Measurements from ENCODE around the gene XPNPEP2. TPM values are rescaled to one million over a fixed set of nuclear protein-coding genes. Genes with fewer than 3 reads are reported as not detected.

XPNPEP2 gene
- total RNA-seq, 1 experiment from 2014 or later = 0.11 TPM

GRCh38 chrX:129749069-129749468, 10.3 kb downstream of the XPNPEP2 start (continued):
- TF ChIP-seq AR (CRISPR knock-in tag; IDR thresholded peaks at IDR 0.05) (no peak), STAT6 (CRISPR knock-in tag; conservative IDR thresholded peaks at IDR 0.05; ENCODE audit: low read depth) (no peak), GABPB1 (CRISPR knock-in tag; IDR thresholded peaks at IDR 0.05) (no peak), ATF2 (CRISPR knock-in tag; IDR thresholded peaks at IDR 0.05; ENCODE audit: borderline replicate concordance, low read depth) (no peak), ESRRA (CRISPR knock-in tag; IDR thresholded peaks at IDR 0.05; ENCODE audit: borderline replicate concordance) (no peak), USF2 (CRISPR knock-in tag; IDR thresholded peaks at IDR 0.05) (no peak), ZMAT4 (CRISPR knock-in tag; IDR thresholded peaks at IDR 0.05) (no peak)

GRCh38 chrX:129750971-129751370, 12.2 kb downstream of the XPNPEP2 start:
- ChIA-PET POLR2A (no interaction called here), CTCF (interaction anchor here (3.0 kb wide), 1 partner anchor 25 kb away, joined by 12 read pairs; no protein-coding TSS in a partner anchor)
- Mint-ChIP-seq H3K4me3 (no peak overlapping the region), H3K4me1 (peaks cover 34% of the 10 kb centered on the region), H3K36me3 (no peaks in the 10 kb centered on the region), H3K9me3 (no peaks in the 10 kb centered on the region), H3K27me3 (ENCODE audit: low read depth) (peaks cover 2% of the 10 kb centered on the region; the same call in 1 of the 2 replicates), H3K27ac (no peak overlapping the region)
- DNase-seq (ENCODE audit: low spot score) (no peak), ATAC-seq (no peak)
- TF ChIP-seq FOXP1 (CRISPR knock-in tag; IDR thresholded peaks at IDR 0.05; ENCODE audit: borderline replicate concordance) (no peak), HMGXB4 (CRISPR knock-in tag; IDR thresholded peaks at IDR 0.05) (no peak), GTF2I (CRISPR knock-in tag; conservative IDR thresholded peaks at IDR 0.05) (no peak), USF1 (CRISPR knock-in tag; IDR thresholded peaks at IDR 0.05) (no peak), GRHL2 (CRISPR knock-in tag; IDR thresholded peaks at IDR 0.05; ENCODE audit: insufficient replicate concordance, severe bottlenecking) (no peak), MAX (CRISPR knock-in tag; IDR thresholded peaks at IDR 0.05) (no peak), CREM (CRISPR knock-in tag; IDR thresholded peaks at IDR 0.05) (no peak), TEAD1 (CRISPR knock-in tag; IDR thresholded peaks at IDR 0.05) (no peak), ZNF138 (CRISPR knock-in tag; conservative IDR thresholded peaks at IDR 0.05) (no peak), CDX4 (CRISPR knock-in tag; IDR thresholded peaks at IDR 0.05; ENCODE audit: borderline replicate concordance) (no peak), ELF4 (CRISPR knock-in tag; IDR thresholded peaks at IDR 0.05; ENCODE audit: low read depth) (no peak), NFYB (CRISPR knock-in tag; conservative IDR thresholded peaks at IDR 0.05; ENCODE audit: low read depth) (no peak), E2F5 (CRISPR knock-in tag; IDR thresholded peaks at IDR 0.05) (no peak), E2F1 (CRISPR knock-in tag; IDR thresholded peaks at IDR 0.05) (no peak), RELA (CRISPR knock-in tag; IDR thresholded peaks at IDR 0.05; ENCODE audit: borderline replicate concordance) (no peak)
